ENCODE results near the gene RASA1.

GRCh38 chr5:87229780-87230179, 37.9 kb upstream of the RASA1 start:
- TF ChIP-seq POLR2A (IDR thresholded peaks at IDR 0.05; ENCODE audit: low read length) = no peak
- TF ChIP-seq GATA1 (IDR thresholded peaks at IDR 0.05; ENCODE audit: low read depth, low read length) = no peak

All from erythroblast (primary cell).